K562 (cell line): Measurements from ENCODE around the gene TAS1R3. TPM values are rescaled to one million over a fixed set of nuclear protein-coding genes. Genes with fewer than 3 reads are reported as not detected.

Source experiments
- CEBPB ChIP-seq: fragments of 450-650 bp; IDR thresholded peaks from 2 replicates; pipeline ENCODE4 v1.6.1; 2016; ENCODE audit warnings: missing genetic modification characterization, missing compliant biosample characterization
- CREM ChIP-seq: IDR thresholded peaks from 2 replicates; pipeline ENCODE4 v1.6.1; 2014; ENCODE audit warnings: antibody characterized with exemption, low read depth
- CXXC5 ChIP-seq: fragments of 250-450 bp; sonication (Bioruptor Pico); IDR thresholded peaks from 2 replicates; pipeline ENCODE4 v1.8.0; 2022; ENCODE audit warnings: inconsistent platforms, mild to moderate bottlenecking, moderate library complexity
- ESRRA ChIP-seq: fragments of 450-650 bp; IDR thresholded peaks from 2 replicates; pipeline ENCODE4 v1.6.1; 2014; ENCODE audit warnings: low read depth, mild to moderate bottlenecking, moderate library complexity, borderline replicate concordance
- FOXA3 ChIP-seq, 2 experiments: fragments of 450-650 bp in 1 of 2; sonication (generic) in 1 of 2; formaldehyde crosslinking; IDR thresholded peaks in 1 of 2; conservative IDR thresholded peaks in 1 of 2; 2 replicates each; pipeline versions ENCODE4 v1.4.0 to v1.8.0; 2020 to 2022; ENCODE audit warnings: mild to moderate bottlenecking in 2 of 2, missing genetic modification reagents in 1 of 2
- KLF16 ChIP-seq: IDR thresholded peaks from 2 replicates; pipeline ENCODE4 v1.6.1; 2016; ENCODE audit warnings: antibody characterized with exemption
- KLF6 ChIP-seq: fragments of 250-450 bp; sonication (Bioruptor Pico); IDR thresholded peaks from 2 replicates; pipeline ENCODE4 v1.4.0; 2020; ENCODE audit warnings: mild to moderate bottlenecking, moderate library complexity, borderline replicate concordance
- LEF1 ChIP-seq: fragments of 450-650 bp; IDR thresholded peaks from 2 replicates; pipeline ENCODE4 v1.6.1; 2016; ENCODE audit warnings: mild to moderate bottlenecking
- MEIS2 ChIP-seq: fragments of 450-650 bp; IDR thresholded peaks from 2 replicates; pipeline ENCODE4 v1.6.1; 2014; ENCODE audit warnings: mild to moderate bottlenecking; ENCODE audit not compliant: partially characterized antibody
- NFIX ChIP-seq: fragments of 250-450 bp; sonication (Bioruptor Pico); IDR thresholded peaks from 2 replicates; pipeline ENCODE4 v1.4.0; 2020; ENCODE audit warnings: low read depth, mild to moderate bottlenecking, moderate library complexity
- PCBP1 ChIP-seq: fragments of 200-400 bp; formaldehyde crosslinking; IDR thresholded peaks from 2 replicates; pipeline ENCODE4 v1.6.1; 2018; ENCODE audit warnings: mild to moderate bottlenecking, low read depth, low read length; ENCODE audit not compliant: poor library complexity, severe bottlenecking
- POLR2A ChIP-seq: fragments of 450-650 bp; conservative IDR thresholded peaks from 2 replicates; pipeline ENCODE4 v1.6.1; 2016
- TRIM24 ChIP-seq, 2 experiments: fragments of 450-650 bp; IDR thresholded peaks; 2 replicates each; pipeline ENCODE4 v1.6.1; 2016
- ZBTB1 ChIP-seq: sonication (generic); formaldehyde crosslinking; IDR thresholded peaks from 2 replicates; pipeline ENCODE4 v1.8.1; 2023; ENCODE audit warnings: missing genetic modification reagents, low read depth, mild to moderate bottlenecking, borderline replicate concordance
- ZNF146 ChIP-seq: IDR thresholded peaks from one replicate; pipeline ENCODE4 v1.6.1; 2018; ENCODE audit warnings: missing compliant biosample characterization; ENCODE audit not compliant: unreplicated experiment
- ZNF197 ChIP-seq: fragments of 200-800 bp; sonication (Bioruptor generic); IDR thresholded peaks from 2 replicates; pipeline ENCODE4 v1.6.1; 2016; ENCODE audit warnings: low read depth, missing genetic modification characterization, missing compliant biosample characterization
- ZNF589 ChIP-seq: fragments of 200-800 bp; sonication (Bioruptor generic); IDR thresholded peaks from 2 replicates; pipeline ENCODE4 v1.6.1; 2016; ENCODE audit warnings: low read depth, missing genetic modification characterization, missing compliant biosample characterization
- polyA plus RNA-seq, 8 experiments: library from polyadenylated mRNA; depleted of rRNA in 4 of 8; stranded (reverse) in 5 of 8; unstranded in 3 of 8; fragments of >200 nt; fragmentation: Nextera tagmentation in 2 of 8; fragmentation: Illumina TruSeq in 1 of 8; extraction: Ambion mirVana in 2 of 8; extraction: Trizol in 1 of 8; gene quantifications; 2 replicates each; pipeline versions ENCODE4 v1.2.1 to v1.2.3, GENCODE V29; 2011 to 2014; ENCODE audit warnings: inconsistent platforms in 1 of 8, missing spikeins in 1 of 8
- total RNA-seq, 7 experiments: library from RNA; depleted of rRNA in 6 of 7; stranded (reverse); fragments of >200 nt in 6 of 7; fragmentation: Illumina TruSeq in 2 of 7; extraction: Trizol in 2 of 7; gene quantifications; 2 replicates each; pipeline versions ENCODE4 v1.2.1 to v1.2.3, GENCODE V29; 2011 to 2021; ENCODE audit warnings: low replicate concordance in 1 of 7
- TF ChIP-seq, protein P1 (sequence below): fragments of 450-650 bp; IDR thresholded peaks from 2 replicates; pipeline ENCODE4 v1.6.1; 2018; ENCODE audit not compliant: partially characterized antibody
- TF ChIP-seq, protein P2 (sequence below): fragments of 450-650 bp; formaldehyde crosslinking; IDR thresholded peaks from 2 replicates; pipeline ENCODE4 v1.4.0; 2020; ENCODE audit warnings: mild to moderate bottlenecking, mixed read lengths
- TF ChIP-seq, protein P3 (sequence below): fragments of 250-450 bp; sonication (Bioruptor Pico); IDR thresholded peaks from 2 replicates; pipeline ENCODE4 v1.4.0; 2020
- TF ChIP-seq, protein P4 (sequence below): sonication (generic); formaldehyde crosslinking; IDR thresholded peaks from 2 replicates; pipeline ENCODE4 v1.8.0; 2022; ENCODE audit warnings: mild to moderate bottlenecking, missing genetic modification reagents

The TAS1R3 gene
- total and polyA plus RNA-seq, 9 of the 15 experiments (the other 6 are each of a cell fraction or from before 2014, with no cell fraction given) = 0.07 to 0.13 TPM; not detected in 7

DNA sequence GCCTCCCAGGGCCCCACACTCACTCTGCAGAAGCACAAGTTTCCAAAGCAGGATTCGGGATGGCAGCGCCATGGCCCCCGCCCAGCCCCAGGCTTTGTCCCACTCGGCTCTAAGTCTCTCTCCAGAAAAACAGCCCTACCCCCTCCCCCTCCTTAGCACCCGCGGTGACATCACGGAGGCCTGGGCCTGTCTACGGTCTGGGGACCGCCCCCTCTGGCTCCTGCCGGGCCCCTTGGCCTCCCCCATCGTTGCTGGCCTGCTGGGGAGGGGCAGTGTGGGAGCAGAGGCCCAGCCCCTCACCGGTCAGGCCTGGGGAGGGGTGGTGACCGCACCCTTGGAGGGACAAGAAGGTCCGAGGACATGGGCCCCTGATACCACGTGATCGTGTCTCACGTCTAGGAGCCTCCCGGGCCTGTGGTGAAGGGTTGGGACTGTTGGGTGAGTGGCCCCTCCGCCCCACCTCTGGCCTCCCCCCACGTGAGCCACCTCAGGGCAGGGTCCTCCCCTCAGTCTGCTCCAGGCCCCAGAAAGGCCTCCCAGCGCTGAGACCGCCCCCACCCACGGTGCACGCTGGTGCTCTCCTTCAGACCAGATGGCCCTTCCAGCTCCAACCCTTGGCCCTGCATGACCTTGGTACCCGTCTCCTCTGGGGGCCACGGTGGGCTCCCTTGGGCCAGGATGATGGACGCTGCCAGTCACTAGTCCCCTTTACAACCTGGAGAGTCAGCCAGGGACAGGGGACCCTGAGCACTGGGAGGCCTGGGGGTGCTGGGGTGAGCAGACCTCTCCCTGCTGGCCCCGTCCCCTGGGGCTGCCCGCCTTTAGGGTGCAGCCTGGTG is 27.6 kb downstream of the TAS1R3 start, which contains the start of gene MXRA8 (continued):
- TF ChIP-seq, protein P1, sequence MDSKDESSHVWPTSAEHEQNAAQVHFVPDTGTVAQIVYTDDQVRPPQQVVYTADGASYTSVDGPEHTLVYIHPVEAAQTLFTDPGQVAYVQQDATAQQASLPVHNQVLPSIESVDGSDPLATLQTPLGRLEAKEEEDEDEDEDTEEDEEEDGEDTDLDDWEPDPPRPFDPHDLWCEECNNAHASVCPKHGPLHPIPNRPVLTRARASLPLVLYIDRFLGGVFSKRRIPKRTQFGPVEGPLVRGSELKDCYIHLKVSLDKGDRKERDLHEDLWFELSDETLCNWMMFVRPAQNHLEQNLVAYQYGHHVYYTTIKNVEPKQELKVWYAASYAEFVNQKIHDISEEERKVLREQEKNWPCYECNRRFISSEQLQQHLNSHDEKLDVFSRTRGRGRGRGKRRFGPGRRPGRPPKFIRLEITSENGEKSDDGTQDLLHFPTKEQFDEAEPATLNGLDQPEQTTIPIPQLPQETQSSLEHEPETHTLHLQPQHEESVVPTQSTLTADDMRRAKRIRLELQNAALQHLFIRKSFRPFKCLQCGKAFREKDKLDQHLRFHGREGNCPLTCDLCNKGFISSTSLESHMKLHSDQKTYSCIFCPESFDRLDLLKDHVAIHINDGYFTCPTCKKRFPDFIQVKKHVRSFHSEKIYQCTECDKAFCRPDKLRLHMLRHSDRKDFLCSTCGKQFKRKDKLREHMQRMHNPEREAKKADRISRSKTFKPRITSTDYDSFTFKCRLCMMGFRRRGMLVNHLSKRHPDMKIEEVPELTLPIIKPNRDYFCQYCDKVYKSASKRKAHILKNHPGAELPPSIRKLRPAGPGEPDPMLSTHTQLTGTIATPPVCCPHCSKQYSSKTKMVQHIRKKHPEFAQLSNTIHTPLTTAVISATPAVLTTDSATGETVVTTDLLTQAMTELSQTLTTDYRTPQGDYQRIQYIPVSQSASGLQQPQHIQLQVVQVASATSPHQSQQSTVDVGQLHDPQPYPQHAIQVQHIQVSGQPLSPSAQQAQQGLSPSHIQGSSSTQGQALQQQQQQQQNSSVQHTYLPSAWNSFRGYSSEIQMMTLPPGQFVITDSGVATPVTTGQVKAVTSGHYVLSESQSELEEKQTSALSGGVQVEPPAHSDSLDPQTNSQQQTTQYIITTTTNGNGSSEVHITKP = peak; percentile 54
- no peak for TF ChIP-seq ZBTB1 (CRISPR knock-in tag)
- TF ChIP-seq ZNF197 (CRISPR knock-in tag) = no peak
- TF ChIP-seq, protein P2, sequence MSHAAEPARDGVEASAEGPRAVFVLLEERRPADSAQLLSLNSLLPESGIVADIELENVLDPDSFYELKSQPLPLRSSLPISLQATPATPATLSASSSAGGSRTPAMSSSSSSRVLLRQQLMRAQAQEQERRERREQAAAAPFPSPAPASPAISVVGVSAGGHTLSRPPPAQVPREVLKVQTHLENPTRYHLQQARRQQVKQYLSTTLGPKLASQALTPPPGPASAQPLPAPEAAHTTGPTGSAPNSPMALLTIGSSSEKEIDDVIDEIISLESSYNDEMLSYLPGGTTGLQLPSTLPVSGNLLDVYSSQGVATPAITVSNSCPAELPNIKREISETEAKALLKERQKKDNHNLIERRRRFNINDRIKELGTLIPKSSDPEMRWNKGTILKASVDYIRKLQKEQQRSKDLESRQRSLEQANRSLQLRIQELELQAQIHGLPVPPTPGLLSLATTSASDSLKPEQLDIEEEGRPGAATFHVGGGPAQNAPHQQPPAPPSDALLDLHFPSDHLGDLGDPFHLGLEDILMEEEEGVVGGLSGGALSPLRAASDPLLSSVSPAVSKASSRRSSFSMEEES (CRISPR knock-in tag) = peak; percentile 95
- TF ChIP-seq NFIX = no peak
- peak; percentile 67; the same call in 1 of the 2 replicates for TF ChIP-seq CREM
- no peak for TF ChIP-seq MEIS2
- TF ChIP-seq KLF16 = no peak
- no peak for TF ChIP-seq CEBPB (tag)
- no peak for TF ChIP-seq ZNF146 (CRISPR knock-in tag)
- TF ChIP-seq PCBP1 = peak; percentile 33
- TF ChIP-seq CXXC5 (CRISPR knock-in tag) = peak; percentile 58
- TF ChIP-seq, protein P3, sequence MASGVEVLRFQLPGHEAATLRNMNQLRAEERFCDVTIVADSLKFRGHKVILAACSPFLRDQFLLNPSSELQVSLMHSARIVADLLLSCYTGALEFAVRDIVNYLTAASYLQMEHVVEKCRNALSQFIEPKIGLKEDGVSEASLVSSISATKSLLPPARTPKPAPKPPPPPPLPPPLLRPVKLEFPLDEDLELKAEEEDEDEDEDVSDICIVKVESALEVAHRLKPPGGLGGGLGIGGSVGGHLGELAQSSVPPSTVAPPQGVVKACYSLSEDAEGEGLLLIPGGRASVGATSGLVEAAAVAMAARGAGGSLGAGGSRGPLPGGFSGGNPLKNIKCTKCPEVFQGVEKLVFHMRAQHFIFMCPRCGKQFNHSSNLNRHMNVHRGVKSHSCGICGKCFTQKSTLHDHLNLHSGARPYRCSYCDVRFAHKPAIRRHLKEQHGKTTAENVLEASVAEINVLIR = 0 out of 2 replicates have a peak, but pooled peaks have one; percentile 20
- TF ChIP-seq TRIM24 (IDR thresholded peaks at IDR 0.05) = peak in 1 of 2 experiments; percentile 47; a peak in 1 of 4 replicates
- peak; percentile 70; the same call in 1 of the 2 replicates for TF ChIP-seq KLF6 (CRISPR knock-in tag)
- TF ChIP-seq, protein P4, sequence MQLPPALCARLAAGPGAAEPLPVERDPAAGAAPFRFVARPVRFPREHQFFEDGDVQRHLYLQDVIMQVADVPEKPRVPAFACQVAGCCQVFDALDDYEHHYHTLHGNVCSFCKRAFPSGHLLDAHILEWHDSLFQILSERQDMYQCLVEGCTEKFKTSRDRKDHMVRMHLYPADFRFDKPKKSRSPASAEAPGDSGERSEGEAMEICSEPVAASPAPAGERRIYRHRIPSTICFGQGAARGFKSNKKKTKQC (CRISPR knock-in tag) = 0 out of 2 replicates have a peak, but pooled peaks have one; percentile 20
- peak; percentile 79 for TF ChIP-seq LEF1
- TF ChIP-seq ESRRA = peak; percentile 75
- peak; percentile 50; the same call in 1 of the 2 replicates for TF ChIP-seq POLR2A
- peak in 1 of 2 experiments; percentile 47; a peak in 1 of 4 replicates for TF ChIP-seq FOXA3 (CRISPR knock-in tag; conservative IDR thresholded peaks at IDR 0.05 in 1 of 2, IDR thresholded peaks at IDR 0.05 in 1 of 2)
- 0 out of 2 replicates have a peak, but pooled peaks have one; percentile 38 for TF ChIP-seq ZNF589 (CRISPR knock-in tag)
